Loucy (cell line): ENCODE results near the gene C10orf143.
A peak's percentile ranks its signal among the peaks of the same experiment; 100 is the strongest.

ENCODE experiments used
- H2AFZ ChIP-seq: fragments of 200-600 bp; sonication (generic); 2 replicates; pipeline ENCODE4 v1.6.0; 2016; ENCODE audit warnings: antibody characterized with exemption, mild to moderate bottlenecking, low read length, moderate library complexity
- H3F3A ChIP-seq: fragments of 200-600 bp; 2 replicates; pipeline ENCODE4 v1.6.0; 2016; ENCODE audit warnings: antibody characterized with exemption, low read depth, mild to moderate bottlenecking
- H3K27me3 ChIP-seq: fragments of 200-600 bp; sonication (generic); 2 replicates; pipeline ENCODE4 v1.6.1; 2014; ENCODE audit warnings: low read length, mild to moderate bottlenecking; ENCODE audit not compliant: insufficient read depth, poor library complexity, severe bottlenecking
- H3K36me3 ChIP-seq: fragments of 200-600 bp; sonication (generic); 2 replicates; pipeline ENCODE4 v1.6.1; 2016; ENCODE audit warnings: low read length; ENCODE audit not compliant: insufficient read depth
- H3K4me1 ChIP-seq: fragments of 200-600 bp; sonication (generic); 2 replicates; pipeline ENCODE4 v1.5.1; 2014; ENCODE audit warnings: low read length, mild to moderate bottlenecking; ENCODE audit not compliant: insufficient read depth, poor library complexity, severe bottlenecking
- H3K4me2 ChIP-seq: fragments of 200-600 bp; sonication (generic); 2 replicates; pipeline ENCODE4 v1.6.0; 2014; ENCODE audit warnings: antibody characterized with exemption, low read length, low read depth, mild to moderate bottlenecking; ENCODE audit not compliant: poor library complexity, severe bottlenecking
- H3K4me3 ChIP-seq: fragments of 200-600 bp; sonication (generic); 2 replicates; pipeline ENCODE4 v1.5.1; 2014; ENCODE audit warnings: low read length, mild to moderate bottlenecking, mixed read lengths; ENCODE audit not compliant: poor library complexity, severe bottlenecking
- H3K79me2 ChIP-seq: fragments of 200-600 bp; sonication (generic); 2 replicates; pipeline ENCODE4 v1.6.1; 2014; ENCODE audit warnings: low read length; ENCODE audit not compliant: insufficient read depth
- H3K9ac ChIP-seq: fragments of 200-600 bp; sonication (generic); 2 replicates; pipeline ENCODE4 v1.6.0; 2014; ENCODE audit warnings: mild to moderate bottlenecking, low read depth, low read length, moderate library complexity; ENCODE audit not compliant: poor library complexity, severe bottlenecking
- H3K9me2 ChIP-seq: fragments of 200-600 bp; sonication (generic); replicated peaks from 2 replicates; pipeline ENCODE4 v1.6.1; 2016; ENCODE audit warnings: low read depth, low read length, mixed read lengths
- H3K9me3 ChIP-seq: fragments of 200-600 bp; sonication (generic); 2 replicates; pipeline ENCODE4 v1.6.1; 2014; ENCODE audit warnings: mild to moderate bottlenecking, antibody characterized with exemption, low read length, low read depth; ENCODE audit not compliant: insufficient read depth
- H4K20me1 ChIP-seq: fragments of 200-600 bp; sonication (generic); 2 replicates; pipeline ENCODE4 v1.6.0; 2014; ENCODE audit warnings: antibody characterized with exemption, low read length, mild to moderate bottlenecking; ENCODE audit not compliant: insufficient read depth, poor library complexity, severe bottlenecking
- EZH2phosphoT487 ChIP-seq: fragments of 200-600 bp; IDR thresholded peaks from 2 replicates; pipeline ENCODE4 v1.6.1; 2018; ENCODE audit warnings: antibody characterized with exemption, mild to moderate bottlenecking, moderate library complexity, borderline replicate concordance
- TF ChIP-seq, protein P1 (sequence below): fragments of 200-600 bp; sonication (generic); conservative IDR thresholded peaks from 2 replicates; pipeline ENCODE4 v1.5.1; 2014; ENCODE audit warnings: mild to moderate bottlenecking, antibody characterized with exemption, low read length

C10orf143 gene

DNA sequence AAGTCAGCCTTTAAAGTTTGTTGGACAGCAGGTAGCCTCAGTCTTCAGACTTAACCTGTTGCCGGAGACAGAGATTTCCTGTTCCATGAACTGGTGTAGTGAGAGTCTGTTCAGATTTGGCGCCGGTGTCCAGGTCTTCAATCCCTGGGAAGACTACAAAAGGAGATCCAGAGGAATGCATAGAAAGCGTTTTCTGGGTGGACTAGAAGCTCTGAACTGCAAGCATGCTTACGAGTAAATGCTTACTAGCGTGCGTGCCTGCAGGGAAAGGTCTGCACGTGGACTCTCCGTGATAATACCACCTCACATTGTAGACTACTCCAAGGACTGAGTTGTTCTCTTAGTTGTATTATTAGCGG is 26.4 kb upstream of the C10orf143 start:
- no peaks in the 10 kb centered on the region for H3K9me2 ChIP-seq
- peaks cover 52% of the 10 kb centered on the region for H4K20me1 ChIP-seq
- peaks cover 57% of the 10 kb centered on the region for H3K79me2 ChIP-seq
- peaks cover 44% of the 10 kb centered on the region for H3K4me1 ChIP-seq
- H3K9ac ChIP-seq = peak overlapping the region; percentile 84
- no peaks in the 10 kb centered on the region for H3K9me3 ChIP-seq
- H3K4me2 ChIP-seq = peak overlapping the region; percentile 90
- H3K27me3 ChIP-seq = no peaks in the 10 kb centered on the region
- no peaks in the 10 kb centered on the region for H3F3A ChIP-seq
- no peaks in the 10 kb centered on the region for H3K36me3 ChIP-seq
- H2AFZ ChIP-seq = no peak overlapping the region
- no peak for TF ChIP-seq EZH2phosphoT487
- TF ChIP-seq, protein P1, sequence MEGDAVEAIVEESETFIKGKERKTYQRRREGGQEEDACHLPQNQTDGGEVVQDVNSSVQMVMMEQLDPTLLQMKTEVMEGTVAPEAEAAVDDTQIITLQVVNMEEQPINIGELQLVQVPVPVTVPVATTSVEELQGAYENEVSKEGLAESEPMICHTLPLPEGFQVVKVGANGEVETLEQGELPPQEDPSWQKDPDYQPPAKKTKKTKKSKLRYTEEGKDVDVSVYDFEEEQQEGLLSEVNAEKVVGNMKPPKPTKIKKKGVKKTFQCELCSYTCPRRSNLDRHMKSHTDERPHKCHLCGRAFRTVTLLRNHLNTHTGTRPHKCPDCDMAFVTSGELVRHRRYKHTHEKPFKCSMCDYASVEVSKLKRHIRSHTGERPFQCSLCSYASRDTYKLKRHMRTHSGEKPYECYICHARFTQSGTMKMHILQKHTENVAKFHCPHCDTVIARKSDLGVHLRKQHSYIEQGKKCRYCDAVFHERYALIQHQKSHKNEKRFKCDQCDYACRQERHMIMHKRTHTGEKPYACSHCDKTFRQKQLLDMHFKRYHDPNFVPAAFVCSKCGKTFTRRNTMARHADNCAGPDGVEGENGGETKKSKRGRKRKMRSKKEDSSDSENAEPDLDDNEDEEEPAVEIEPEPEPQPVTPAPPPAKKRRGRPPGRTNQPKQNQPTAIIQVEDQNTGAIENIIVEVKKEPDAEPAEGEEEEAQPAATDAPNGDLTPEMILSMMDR = no peak
- H3K4me3 ChIP-seq = peak overlapping the region; percentile 93

DNA sequence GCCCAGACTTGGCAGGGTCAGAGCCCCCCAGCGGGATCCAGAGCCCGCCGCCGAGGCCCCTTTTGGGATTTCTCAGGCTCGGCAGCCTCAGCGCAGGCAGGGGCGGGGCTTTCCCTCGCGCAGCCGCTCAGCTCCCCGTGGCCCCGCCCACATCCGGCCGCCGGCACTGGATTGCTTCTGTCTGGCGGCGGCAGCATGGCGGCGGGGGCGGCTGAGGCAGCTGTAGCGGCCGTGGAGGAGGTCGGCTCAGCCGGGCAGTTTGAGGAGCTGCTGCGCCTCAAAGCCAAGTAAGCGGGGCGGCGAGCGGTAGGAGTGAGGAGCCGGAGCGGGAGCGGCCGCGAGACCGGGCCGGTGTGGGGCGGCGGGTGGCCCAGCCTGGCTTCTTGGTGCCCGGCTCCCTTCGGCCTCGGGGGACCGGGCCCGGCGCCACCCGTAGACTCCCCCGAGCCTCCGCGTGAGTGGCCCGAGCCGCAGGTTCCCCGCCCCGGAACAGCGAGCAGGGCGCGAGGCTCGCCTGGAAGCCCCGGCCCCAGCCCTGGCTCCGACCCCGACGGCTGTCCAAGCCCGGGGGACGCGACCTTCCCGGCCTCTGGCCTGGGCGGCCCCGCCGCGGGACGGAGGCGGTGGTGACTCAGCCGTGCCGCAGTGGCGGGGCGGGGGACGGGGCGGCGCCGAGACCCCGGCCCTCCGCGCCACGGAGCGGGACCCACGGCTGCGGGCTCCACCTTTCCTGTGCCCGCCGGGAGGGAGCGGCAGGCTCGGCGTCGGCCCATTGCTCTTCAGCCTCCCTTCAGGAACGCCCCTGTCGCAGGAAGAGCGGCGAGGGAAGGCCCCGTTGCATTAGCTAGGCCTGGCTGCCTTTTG is 25.8 kb upstream of the C10orf143 start, which contains the start of gene GLRX3:
Gene GLRX3, plus strand, starts transcription at position 166 of the 864 bp plus-strand sequence. Its CDS starts 30 bp downstream, at position 196.
- TF ChIP-seq EZH2phosphoT487 = no peak
- TF ChIP-seq, protein P1 = no peak
- no peaks in the 10 kb centered on the region for H3F3A ChIP-seq
- peak within 1 kb of the TSS; percentile 84 for H3K9ac ChIP-seq
- peaks cover 51% of the 10 kb centered on the region for H3K79me2 ChIP-seq
- H3K4me3 ChIP-seq = peak within 1 kb of the TSS; percentile 93
- H3K36me3 ChIP-seq = no peaks in the 10 kb centered on the region
- H3K4me1 ChIP-seq = peaks cover 39% of the 10 kb centered on the region
- peaks cover 47% of the 10 kb centered on the region for H4K20me1 ChIP-seq
- peak within 1 kb of the TSS; percentile 97 for H2AFZ ChIP-seq
- no peaks in the 10 kb centered on the region for H3K27me3 ChIP-seq
- H3K9me2 ChIP-seq = no peaks in the 10 kb centered on the region
- peak within 1 kb of the TSS; percentile 99 for H3K4me2 ChIP-seq
- H3K9me3 ChIP-seq = no peaks in the 10 kb centered on the region

- peak overlapping the region; percentile 97 for H2AFZ ChIP-seq
- peak overlapping the region; percentile 84 for H3K9ac ChIP-seq
- no peaks in the 10 kb centered on the region for H3F3A ChIP-seq
Observed at GRCh38 chr10:130135676-130136225, 25.1 kb upstream of the C10orf143 start.

More at GRCh38 chr10:130135676-130136225, 25.1 kb upstream of the C10orf143 start:
- peaks cover 32% of the 10 kb centered on the region for H3K4me1 ChIP-seq
- H4K20me1 ChIP-seq = peaks cover 41% of the 10 kb centered on the region
- TF ChIP-seq, protein P1 = no peak
- no peak for TF ChIP-seq EZH2phosphoT487
- no peaks in the 10 kb centered on the region for H3K36me3 ChIP-seq
- peaks cover 44% of the 10 kb centered on the region for H3K79me2 ChIP-seq
- no peaks in the 10 kb centered on the region for H3K27me3 ChIP-seq
- H3K4me2 ChIP-seq = peak overlapping the region; percentile 99
- no peaks in the 10 kb centered on the region for H3K9me2 ChIP-seq
- H3K9me3 ChIP-seq = no peaks in the 10 kb centered on the region
- H3K4me3 ChIP-seq = peak overlapping the region; percentile 93
